ENCODE results near the gene BEND3.
A peak's percentile ranks its signal among the peaks of the same experiment; 100 is the strongest.
"Not testable (repeated sequence)": the region's sequence is repeated elsewhere in the genome, so short reads cannot be mapped to it uniquely, and the experiment has no call there.

The BEND3 gene

GRCh38 chr6:107114926-107115694 lies at the start of gene BEND3:
BEND3 (minus strand) TSS chr6:107115515; CDS start chr6:107099285, 16,230 bp downstream.
- peak; percentile 23 for DNase-seq

- not testable (repeated sequence) for DNase-seq
Measured at GRCh38 chr6:107164299-107164698, 49.0 kb upstream of the BEND3 start.

GRCh38 chr6:107161521-107161920 lies 46.2 kb upstream of the BEND3 start:
- no peak for DNase-seq

GRCh38 chr6:107156617-107157016 lies 41.3 kb upstream of the BEND3 start:
- DNase-seq: no peak

- no peak for DNase-seq
Measured at GRCh38 chr6:107154801-107155160, 39.5 kb upstream of the BEND3 start.

GRCh38 chr6:107154131-107154800 lies 39.0 kb upstream of the BEND3 start:
- DNase-seq: no peak

GRCh38 chr6:107152638-107153430 lies 37.5 kb upstream of the BEND3 start:
- DNase-seq: no peak

GRCh38 chr6:107144666-107145065 lies 29.4 kb upstream of the BEND3 start:
- DNase-seq: no peak

- DNase-seq: no peak
Measured at GRCh38 chr6:107144014-107144413, 28.7 kb upstream of the BEND3 start.

GRCh38 chr6:107140581-107140980 lies 25.3 kb upstream of the BEND3 start:
- no peak for DNase-seq

GRCh38 chr6:107136324-107136723 lies 21.0 kb upstream of the BEND3 start:
- DNase-seq: not testable (repeated sequence)

- DNase-seq: not testable (repeated sequence)
Measured at GRCh38 chr6:107135048-107135680, 19.8 kb upstream of the BEND3 start.

- no peak for DNase-seq
Measured at GRCh38 chr6:107132330-107132954, 17.1 kb upstream of the BEND3 start.

- DNase-seq: no peak
Measured at GRCh38 chr6:107129370-107129925, 14.1 kb upstream of the BEND3 start.

- DNase-seq: no peak
Measured at GRCh38 chr6:107128577-107128976, 13.3 kb upstream of the BEND3 start.

- DNase-seq: no peak
Measured at GRCh38 chr6:107128175-107128574, 12.9 kb upstream of the BEND3 start.

GRCh38 chr6:107125771-107126170 lies 10.5 kb upstream of the BEND3 start:
- DNase-seq: no peak

- DNase-seq: no peak
Measured at GRCh38 chr6:107124934-107125348, 9.6 kb upstream of the BEND3 start.

- DNase-seq: no peak
Measured at GRCh38 chr6:107123501-107123900, 8.2 kb upstream of the BEND3 start.

GRCh38 chr6:107122748-107123147 lies 7.4 kb upstream of the BEND3 start:
- no peak for DNase-seq

GRCh38 chr6:107121964-107122495 lies 6.7 kb upstream of the BEND3 start:
- DNase-seq: no peak

- no peak for DNase-seq
Measured at GRCh38 chr6:107121266-107121665, 6.0 kb upstream of the BEND3 start.

All from activated CD4-positive, alpha-beta T cell treated with anti-CD3 and anti-CD28 coated beads, Interleukin-2, amount 50 U/mL, for 16 hours (primary cell).